Astrocyte of the spinal cord (primary cell): ENCODE results near the gene ALK.

Source experiments
- DNase-seq: peaks from one replicate; pipeline ENCODE4 v3.0.0; 2011; ENCODE audit warnings: low read depth, low spot score
- H3K4me3 ChIP-seq: 2 replicates; pipeline ENCODE4 v1.5.1; 2011; ENCODE audit warnings: low read depth, mild to moderate bottlenecking, low read length, moderate library complexity
- in situ Hi-C: cut with HindIII; loops from 2 replicates; pipeline ENCODE4 v1.10.0; 2017; ENCODE audit warnings: low sequenced_read_pairs
- TF ChIP-seq, protein P1 (sequence below): IDR thresholded peaks from 2 replicates; pipeline ENCODE4 v1.5.1; 2012; ENCODE audit warnings: low read depth, mild to moderate bottlenecking, low read length, inconsistent platforms

The ALK gene

DNA sequence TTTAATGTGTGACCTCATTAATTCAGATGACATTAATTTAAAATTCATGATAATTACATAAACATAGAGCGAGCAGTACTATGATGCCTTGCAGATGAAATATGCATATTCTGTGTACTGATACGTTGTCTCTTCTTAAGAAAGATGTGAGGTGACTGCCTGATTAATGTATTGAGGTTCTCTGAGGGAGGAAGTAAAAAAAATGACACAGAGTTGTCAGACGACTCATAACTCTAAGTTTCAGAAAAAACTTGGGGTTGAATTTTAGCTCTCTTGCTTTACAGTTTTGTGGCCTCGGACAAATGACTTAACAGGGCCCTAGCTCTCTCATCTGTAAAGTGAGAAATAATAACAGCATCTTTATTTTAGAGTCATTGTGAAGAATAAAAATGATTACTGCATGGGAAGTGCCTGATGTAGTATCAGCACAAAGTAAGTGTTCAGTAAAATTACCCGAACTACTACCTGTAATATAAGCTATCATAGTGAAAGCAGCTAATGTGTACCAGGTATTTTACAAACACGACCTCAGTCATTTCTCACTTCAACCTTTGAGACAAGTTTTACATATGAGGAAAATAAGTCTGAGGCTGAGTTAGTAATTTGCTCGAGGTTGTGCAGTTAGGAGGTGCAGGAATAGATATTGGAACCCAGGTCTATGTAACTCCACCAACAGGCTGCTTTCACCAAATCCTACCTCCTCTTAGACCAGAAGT lies 65.3 kb downstream of the ALK start:
- TF ChIP-seq, protein P1, sequence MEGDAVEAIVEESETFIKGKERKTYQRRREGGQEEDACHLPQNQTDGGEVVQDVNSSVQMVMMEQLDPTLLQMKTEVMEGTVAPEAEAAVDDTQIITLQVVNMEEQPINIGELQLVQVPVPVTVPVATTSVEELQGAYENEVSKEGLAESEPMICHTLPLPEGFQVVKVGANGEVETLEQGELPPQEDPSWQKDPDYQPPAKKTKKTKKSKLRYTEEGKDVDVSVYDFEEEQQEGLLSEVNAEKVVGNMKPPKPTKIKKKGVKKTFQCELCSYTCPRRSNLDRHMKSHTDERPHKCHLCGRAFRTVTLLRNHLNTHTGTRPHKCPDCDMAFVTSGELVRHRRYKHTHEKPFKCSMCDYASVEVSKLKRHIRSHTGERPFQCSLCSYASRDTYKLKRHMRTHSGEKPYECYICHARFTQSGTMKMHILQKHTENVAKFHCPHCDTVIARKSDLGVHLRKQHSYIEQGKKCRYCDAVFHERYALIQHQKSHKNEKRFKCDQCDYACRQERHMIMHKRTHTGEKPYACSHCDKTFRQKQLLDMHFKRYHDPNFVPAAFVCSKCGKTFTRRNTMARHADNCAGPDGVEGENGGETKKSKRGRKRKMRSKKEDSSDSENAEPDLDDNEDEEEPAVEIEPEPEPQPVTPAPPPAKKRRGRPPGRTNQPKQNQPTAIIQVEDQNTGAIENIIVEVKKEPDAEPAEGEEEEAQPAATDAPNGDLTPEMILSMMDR: no peak
- in situ Hi-C loops: no loop called here
- H3K4me3 ChIP-seq: no peak overlapping the region
- DNase-seq: no peak

DNA sequence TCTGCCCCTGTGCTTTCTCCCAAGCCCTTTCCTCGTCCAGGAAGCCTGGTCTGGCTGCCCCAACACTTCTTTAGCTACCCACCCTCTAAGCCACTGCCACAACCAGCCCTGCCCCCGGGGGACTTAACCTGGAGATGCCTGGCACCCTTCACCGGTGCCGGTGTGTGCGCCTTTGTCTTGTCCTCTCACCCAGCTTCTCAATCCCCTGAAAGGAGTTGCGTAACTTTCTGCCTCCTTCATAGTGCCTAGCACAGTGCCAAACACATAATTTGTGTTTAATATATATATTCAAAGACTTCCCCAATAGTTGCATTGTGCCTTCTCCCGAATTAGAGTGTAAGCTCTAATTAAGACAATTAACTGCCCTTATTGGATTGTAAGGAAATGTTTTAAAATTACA lies 70.6 kb downstream of the ALK start:
- TF ChIP-seq, protein P1: no peak
- in situ Hi-C loops: no loop called here
- DNase-seq: no peak
- H3K4me3 ChIP-seq: no peak overlapping the region

DNA sequence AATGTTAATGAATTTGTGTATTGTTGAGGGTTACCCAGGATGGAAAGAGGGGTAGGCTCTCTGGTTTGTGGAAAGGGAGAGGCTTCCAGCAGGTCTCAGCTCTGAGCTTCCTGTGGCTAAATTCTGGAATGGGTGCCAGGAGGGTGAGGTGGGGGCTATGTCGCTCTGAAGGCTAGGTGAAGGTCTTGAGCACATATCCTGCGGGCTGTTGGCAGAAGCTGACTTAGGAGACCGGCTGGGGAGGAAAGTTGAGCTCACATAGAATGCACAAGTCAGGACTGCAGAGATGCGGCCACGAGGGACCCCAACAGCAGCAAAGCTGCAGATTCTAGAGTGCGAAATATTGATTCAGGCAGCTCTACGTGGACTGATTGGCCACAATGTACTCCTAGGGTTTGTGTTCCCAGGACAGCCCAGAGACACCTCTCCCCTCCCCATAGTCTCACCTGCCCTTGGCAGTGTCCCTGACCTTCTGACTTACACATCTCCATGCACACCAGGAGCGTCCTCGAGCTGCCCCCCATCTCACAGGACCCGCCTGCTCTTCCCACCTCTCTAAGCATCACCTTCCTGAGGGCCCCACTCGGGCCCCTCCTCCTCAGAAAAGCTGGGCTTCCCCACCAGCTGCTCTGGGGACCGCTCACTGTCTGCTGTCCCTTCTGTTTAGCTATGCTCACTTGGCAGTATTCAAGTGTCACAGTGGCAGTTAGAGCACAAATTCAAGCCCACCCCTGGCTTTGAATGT lies 72.6 kb downstream of the ALK start:
- TF ChIP-seq, protein P1: no peak
- no peak for DNase-seq
- in situ Hi-C loops: no loop called here
- no peak overlapping the region for H3K4me3 ChIP-seq

DNA sequence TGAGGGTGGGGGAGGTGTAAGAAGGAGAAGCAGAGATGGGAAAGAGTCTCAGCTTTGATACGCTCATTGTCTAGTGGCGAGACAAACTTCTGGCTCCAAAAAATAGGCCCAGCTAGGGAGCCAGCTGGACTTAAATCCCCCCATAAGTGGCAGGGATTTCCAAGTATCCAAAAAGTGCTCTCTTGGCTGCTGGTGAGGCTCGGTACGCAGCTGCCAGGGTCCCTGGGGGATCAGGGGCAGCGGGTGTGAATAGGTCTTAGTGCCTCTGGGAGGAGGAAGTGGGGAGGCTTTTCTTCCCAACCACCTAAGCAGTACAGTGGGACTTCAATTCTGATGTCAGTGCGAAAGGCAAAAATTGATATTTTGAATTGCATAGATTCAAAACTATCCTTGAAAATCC lies 73.5 kb downstream of the ALK start:
- TF ChIP-seq, protein P1: no peak
- in situ Hi-C loops: no loop called here
- H3K4me3 ChIP-seq: no peak overlapping the region
- DNase-seq: no peak

DNA sequence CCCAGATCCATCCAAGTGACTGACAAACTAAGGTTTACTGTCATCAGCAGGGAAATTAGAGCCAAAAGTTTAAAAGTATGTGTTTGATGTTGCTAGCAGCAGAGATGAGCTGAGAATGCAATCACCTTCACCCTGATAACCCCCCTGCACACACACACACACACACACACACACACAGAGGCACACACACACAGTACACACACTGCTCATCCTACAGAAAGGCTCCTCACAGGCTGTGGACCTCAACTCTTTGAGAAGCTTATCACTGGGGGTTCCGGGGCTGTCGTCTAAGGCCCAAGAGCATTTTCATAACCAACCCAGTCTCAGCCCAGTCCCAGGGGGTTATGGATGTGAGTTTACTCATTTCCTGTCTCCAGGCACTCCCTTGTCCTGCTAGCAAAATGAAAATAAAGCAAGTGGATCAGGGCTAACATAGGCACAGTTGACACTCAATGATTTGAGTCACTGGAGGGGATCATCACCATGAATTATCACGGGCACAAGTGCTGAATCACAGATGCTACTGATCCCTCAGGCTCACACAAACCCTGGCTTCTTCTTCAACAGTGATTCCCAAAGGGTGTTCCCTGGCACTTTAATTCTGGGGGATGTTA lies 76.6 kb downstream of the ALK start:
- no peak overlapping the region for H3K4me3 ChIP-seq
- DNase-seq: peak; percentile 3
- in situ Hi-C loops: no loop called here
- TF ChIP-seq, protein P1: no peak

DNA sequence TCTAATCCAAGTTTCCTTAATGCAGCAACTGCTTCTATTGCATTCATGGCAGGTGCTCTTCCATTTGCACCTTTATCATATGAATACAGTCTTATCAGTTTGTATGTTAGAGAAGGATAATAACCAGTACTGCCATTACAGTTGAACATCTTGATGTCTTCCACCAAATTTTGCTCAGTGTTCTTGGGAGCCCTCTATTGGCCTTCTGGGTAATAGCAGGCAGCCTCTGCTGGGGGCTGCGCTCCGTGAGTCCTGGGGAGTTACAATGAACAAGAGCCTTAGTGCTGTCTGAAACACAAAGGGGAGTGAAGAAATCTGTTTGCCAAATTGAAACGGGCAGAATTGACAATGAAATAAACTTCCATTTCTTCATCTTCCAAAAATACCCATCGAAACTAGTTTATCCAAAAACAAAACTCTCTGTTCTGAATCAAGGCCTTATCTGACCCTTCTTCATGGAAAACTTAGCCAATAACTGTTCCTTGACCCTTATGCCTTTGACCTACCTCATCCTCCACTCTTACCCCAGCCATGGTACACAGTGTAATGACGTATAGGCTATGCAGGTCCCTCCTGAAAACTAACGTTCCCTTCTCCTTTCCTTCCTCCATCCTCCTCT lies 79.9 kb downstream of the ALK start:
- in situ Hi-C loops: no loop called here
- peak; percentile 39 for DNase-seq
- TF ChIP-seq, protein P1: peak; percentile 98
- no peak overlapping the region for H3K4me3 ChIP-seq
